Body of pancreas (tissue), 4 donors: ENCODE results near the gene GLUD2.

Experiments
- CTCF ChIP-seq, 7 experiments: fragments of 450-650 bp in 4 of 7; fragments of 200-600 bp in 3 of 7; sonication (generic) in 3 of 7; IDR thresholded peaks; one replicate each; pipeline ENCODE4 v1.5.1; 2016 to 2019; ENCODE audit warnings: antibody characterized with exemption in 7 of 7
- POLR2A ChIP-seq, 3 donors: fragments of 450-650 bp; IDR thresholded peaks; one replicate each; pipeline ENCODE4 v1.6.1; 2016; ENCODE audit warnings: antibody characterized with exemption in 3 of 3, mild to moderate bottlenecking in 2 of 3

- TF ChIP-seq POLR2A (IDR thresholded peaks at IDR 0.05): no peak
- no peak for TF ChIP-seq CTCF (IDR thresholded peaks at IDR 0.05)
Observed at GRCh38 chrX:121050781-121051180, 3.4 kb downstream of the GLUD2 start.
